Midbrain (tissue), 1 donor: ENCODE results near the gene RBMS1.

Experiments used
- DNase-seq: peaks from one replicate; lab custom pipeline; 2025; lab: John Stamatoyannopoulos, UW

RBMS1 gene, protein sequence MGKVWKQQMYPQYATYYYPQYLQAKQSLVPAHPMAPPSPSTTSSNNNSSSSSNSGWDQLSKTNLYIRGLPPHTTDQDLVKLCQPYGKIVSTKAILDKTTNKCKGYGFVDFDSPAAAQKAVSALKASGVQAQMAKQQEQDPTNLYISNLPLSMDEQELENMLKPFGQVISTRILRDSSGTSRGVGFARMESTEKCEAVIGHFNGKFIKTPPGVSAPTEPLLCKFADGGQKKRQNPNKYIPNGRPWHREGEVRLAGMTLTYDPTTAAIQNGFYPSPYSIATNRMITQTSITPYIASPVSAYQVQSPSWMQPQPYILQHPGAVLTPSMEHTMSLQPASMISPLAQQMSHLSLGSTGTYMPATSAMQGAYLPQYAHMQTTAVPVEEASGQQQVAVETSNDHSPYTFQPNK

DNA sequence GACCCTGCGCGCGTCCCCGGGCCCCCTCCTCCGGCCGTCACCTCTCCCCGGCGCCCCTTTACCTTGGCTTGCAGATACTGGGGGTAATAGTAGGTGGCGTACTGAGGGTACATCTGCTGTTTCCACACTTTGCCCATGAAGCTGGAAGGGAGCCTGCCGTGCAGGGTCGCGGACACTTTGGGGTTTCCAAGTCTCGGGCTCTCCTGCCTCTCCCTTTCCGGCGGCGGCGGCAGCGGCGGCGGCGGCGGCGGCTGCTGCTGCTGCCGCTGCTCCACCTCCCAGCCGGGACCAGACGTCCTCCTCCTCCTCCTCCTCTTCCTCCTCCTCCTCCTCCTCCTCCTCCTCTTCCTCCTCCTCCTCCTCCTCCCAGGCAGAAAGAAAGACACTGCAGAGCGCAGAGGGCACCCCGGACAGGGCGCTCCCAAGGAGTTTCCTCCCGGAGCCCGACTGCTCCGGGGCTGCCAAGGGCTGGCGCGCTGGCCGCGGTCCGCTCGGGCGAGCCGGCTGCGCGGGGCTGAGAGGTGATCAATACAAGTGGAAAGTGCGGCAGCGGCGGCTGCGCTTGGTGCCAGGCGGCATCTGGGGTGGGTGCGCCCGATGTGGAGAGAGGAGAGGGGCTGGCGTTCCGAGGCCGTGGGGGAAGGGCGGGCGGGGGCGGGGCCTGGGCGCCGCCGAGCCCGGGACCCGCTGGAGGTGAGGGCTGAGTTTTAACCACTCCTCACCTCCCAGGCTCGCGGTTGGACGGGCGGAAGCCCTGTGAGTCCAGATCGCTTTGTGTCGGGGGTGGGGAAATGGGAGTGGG, at the start of gene RBMS1:
TSS of gene RBMS1 (minus strand) at position 581 of the 802 bp plus-strand sequence. CDS start at position 137, 444 bp downstream.
- no peak for DNase-seq

DNA sequence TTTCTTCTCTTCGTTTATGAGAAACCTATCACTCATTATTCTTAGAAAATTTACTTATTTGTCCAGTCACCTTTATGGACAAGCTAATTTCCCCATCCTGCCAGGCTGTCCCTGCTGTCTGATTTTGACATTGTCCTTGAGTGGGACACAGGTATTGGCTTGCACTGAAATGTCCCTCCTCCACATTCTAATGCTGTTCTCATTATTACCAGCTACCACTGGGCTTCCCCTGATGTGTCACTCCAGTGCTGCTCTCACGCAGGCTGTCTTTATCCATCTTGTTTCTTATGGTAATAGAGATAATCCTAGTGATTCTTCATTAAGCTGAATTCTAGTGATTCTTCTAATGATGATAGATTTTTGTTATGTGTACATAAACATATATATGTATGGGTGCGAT, 48.1 kb upstream of the RBMS1 start:
- no peak for DNase-seq

DNA sequence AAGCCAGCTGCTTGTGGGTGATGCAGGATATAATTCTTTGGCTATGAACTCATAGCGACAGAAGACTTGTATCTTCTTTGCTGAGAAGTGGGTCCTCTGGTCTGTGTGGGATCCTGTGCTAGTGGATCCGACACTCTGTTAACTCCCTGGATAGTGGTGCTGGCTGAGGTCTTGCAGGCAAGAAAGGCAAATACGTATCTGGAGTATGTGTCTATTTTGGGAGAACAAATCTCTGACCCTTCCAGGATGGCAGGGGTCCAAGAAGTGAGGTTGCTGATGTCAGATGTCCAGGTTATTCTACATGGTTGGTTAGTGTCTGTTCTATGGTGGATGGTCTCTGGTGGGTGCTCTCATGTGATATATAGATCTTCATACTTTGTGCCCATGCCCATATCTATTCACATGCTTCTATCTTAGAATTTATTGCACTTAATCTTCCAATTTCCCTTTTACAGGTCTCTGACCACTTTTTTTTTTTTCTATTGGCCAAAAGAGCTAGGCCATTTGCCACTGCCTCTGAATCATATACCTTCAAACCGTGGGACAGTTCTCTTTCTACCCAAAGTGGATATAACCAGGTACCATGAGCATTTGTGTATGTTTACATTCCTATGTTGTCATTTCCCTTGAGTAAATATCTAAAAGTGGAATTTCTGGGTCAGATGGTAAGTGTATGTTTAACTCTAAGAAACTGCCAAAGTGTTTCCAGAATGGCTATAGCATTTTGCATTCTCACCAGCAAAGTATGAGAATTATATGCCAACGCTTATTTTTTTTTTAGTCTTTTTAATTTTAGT, 45.1 kb upstream of the RBMS1 start:
- no peak for DNase-seq

DNA sequence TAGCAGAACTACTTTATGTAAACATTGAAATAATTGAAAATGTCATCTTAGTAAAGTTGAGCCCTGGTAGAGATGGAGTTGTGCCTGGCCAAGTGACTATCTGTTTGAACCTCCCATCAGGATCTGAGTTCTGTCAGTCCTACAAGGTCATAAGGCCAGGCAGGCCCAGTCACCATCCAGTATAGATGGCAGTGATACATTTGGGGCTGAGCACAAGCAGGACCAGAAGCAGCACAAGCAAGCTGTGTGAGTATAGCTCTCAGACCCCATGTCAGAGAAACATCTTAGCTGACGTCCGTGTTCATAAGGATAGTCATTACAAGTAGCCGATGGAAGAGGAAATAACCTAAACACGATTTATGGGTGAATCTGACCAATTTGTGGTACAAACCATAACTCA, 44.5 kb upstream of the RBMS1 start:
- DNase-seq: no peak

DNA sequence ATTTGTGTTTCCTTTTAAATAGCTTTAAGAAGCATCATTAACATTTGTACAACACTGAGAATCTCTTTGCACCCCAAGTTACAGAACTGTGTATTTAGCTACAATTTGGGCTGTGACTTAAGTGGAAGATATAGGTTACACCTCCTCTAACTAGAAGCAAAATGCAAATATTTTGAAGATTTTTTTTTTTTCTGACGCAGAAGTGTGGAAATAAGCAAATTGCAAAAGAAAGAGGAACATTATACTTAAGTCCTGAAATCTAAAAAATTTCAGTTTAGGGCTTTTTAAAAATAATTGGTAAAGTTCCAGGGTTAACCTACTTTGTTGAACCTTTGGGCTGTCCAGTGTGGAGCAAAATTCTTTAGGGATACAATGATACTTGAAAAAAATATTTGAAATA, 41.4 kb upstream of the RBMS1 start:
- no peak for DNase-seq

DNA sequence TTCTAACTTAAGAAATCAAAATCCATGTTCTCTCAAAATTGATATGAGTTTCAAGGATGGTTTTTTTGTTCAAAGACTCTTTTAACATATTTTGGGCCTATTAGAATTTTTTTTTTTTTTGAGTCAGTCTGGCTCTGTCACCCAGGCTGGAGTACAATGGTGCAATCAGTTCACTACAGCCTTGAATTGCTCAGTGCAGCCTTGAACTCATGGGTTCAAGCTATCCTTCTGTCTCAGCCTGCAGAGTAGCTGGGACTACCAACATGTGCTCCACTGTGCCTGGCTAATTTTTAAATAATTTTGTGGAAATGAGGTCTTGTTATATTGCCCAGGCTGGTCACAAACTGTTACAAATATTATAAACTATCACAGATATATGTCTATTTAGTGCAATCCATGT, 40.6 kb upstream of the RBMS1 start:
- DNase-seq: no peak

DNA sequence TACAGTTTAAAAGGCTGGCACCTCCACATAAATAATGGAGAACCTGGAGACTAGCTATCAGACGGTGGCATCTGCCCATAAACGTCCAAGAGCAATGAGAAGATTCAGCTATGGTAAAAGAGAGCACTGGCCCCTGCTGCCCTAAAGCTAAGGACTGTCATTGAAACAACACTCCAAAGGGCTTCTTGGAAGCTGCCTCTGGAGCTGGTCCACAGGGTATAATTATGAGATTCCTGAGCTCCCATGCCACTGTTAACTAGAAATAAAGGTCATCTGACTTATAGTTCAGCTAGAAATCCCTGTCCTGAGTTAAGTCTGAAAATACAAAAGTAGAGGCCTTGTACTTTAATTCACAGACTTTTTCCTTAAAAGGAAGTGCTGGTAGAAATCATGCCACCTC, 39.9 kb upstream of the RBMS1 start:
- DNase-seq: no peak

DNA sequence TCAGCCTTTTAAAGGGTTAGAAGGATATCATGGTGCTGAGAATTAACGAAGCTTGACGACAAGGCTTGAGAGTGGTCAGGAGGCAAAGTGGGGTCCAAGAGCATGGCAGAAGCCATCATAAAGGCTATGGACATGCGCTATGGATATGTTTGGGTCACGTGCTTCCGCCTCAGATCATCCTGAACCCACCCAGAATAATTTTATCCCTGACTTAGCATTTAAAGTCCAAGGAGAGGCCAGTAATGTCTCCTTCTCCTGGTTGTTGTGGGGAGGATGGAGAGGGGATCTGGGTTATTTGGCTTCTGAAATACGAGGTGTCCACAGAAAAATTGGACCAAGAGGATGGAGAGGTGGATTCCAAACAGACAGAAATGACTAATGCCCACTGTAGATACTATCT, 38.8 kb upstream of the RBMS1 start:
- no peak for DNase-seq

DNA sequence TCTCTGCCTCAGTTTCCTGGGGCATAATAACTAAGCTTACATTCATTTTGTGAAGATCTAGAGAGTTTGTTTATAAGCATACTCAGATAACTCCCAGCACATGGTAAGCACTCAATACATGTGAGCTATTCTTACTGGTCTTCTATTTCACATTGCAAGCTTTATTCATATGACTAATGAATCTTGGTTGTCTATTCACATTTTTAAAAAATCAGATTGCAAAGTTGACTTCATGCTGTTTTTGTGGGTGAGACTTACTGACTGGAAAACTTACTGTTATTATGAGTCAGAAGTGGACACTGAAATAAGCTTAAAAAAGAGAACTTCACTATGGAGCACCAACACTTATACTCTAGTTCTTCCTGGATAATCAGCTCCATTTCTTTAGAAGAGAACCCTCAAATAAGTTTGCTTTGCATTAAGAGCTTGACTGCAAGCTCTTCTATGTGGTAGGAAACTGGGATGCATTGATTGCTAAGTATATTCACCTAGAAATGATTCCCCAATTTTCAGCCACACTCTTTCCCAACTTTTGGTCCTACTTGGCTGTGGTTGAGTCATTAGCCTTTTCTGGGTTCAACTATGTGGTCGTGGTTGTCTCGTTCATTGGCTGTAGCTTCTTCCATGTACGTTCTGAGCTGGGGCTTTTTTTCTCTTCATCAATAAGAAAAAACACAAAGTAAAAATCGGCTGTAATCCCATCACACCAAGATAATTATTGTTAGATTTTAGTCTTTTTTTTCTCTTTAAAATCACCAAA, 29.5 kb upstream of the RBMS1 start:
- DNase-seq: no peak

DNA sequence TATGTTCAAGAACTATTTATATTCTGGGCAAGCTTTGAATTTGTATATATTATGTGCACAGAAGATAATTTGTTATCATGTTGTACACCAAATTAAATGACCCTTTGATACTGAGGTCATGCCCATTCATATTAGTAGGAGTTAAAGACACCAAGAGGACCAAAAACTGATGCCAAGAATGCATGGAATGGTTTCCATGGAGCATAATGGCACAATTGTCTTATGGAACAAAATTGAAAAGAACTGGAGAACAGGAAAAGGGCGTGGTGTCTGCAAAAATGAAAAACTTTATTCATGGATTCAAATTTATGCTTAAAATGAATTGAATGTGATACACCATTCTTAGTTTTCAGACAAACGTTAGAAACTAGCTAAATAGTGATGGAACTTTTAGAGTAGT, 24.1 kb upstream of the RBMS1 start:
- no peak for DNase-seq

DNA sequence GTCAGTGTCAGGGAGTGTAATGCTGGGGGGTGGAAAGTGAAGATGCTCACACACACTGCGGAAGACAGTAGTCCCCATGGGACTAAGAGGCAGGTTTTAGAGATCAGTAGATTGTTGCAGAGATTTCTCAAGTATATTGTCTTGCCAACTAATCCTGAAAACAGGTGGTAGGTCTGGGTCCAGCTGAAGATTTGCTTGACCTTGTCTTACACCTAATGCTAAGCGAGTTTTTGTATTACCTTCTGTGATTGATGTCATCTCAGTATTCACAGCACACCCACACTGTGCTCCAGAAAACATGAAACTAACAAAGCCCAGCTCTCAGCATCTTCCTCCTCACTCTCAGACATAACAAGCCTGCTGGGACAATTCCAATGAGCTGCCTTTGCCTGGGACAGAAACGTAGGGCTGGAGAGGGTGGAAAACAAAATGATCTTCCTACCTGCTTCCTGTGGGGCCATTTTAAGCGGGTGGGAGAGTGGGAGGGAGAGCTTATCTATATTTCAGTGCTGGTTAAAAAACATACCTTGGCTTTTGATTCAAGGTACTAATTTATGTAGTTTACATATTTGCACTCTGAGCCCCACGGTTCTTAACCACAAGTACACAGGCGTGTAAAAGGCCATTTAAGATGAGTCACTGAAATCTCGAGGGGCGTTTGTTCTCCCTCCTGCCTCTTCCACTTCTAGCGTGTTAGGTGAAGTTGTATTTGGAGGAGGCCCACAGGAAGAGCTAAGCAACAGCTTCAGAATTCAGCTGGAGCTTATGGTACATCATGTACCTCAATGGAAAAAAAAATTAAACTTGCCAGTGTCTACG, 23.1 kb upstream of the RBMS1 start:
- no peak for DNase-seq

DNA sequence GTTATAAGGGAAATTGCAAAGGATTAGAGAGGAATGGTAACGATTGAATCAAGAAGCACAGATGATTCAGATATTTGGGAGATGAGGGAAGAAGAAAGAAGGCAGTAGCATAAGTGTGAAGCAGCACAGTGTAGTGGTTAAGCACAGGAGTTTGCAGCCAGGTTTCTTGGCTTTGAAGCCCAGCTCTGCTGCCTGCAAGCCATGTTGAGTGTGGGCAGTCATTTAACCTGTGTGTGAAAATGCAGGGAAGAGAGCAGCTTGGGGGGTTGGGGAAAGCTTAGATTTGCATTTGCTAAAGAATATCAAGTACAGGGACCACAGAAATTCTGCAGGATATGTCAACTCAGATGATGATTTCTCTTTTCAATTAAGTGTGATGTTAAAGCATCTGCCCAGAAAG, 21.5 kb upstream of the RBMS1 start:
- no peak for DNase-seq

DNA sequence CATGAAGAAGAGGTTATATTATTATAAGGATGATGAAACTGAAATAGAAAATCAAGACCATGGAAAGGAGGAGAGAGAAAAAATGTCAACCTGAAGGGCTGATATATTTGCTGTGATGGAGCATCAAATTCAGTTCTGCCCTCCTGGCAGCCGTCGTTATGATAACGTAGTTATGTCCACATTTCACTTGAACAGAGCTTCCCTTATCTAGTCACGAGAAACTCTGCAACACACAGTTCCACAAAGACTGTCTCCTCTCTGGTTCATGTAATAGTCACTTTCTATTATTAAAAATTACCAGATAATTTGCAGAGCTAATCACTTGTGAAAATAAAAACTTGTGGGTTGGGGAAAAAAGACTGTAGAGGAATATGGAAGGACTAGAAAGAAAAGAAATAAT, 19.5 kb upstream of the RBMS1 start:
- no peak for DNase-seq

DNA sequence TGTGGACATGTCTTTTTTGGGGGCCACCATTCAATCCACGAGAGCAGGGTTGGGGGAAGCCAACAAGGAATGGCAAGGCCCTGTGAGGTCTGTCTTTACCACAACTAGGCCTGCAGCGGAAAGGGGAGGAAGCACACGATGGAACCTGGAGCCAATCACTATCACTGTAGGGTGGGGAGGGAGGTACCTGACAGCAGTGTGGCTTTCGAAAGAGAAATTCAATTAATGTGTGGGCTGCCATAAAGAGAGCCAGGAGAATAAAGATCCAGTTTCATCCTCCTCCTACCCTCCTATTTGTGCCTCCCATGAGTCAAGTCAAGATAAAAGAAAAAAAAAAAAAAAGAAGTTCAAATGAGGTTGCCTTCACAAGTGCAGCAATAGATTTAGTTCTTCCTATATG, 18.9 kb upstream of the RBMS1 start:
- no peak for DNase-seq

DNA sequence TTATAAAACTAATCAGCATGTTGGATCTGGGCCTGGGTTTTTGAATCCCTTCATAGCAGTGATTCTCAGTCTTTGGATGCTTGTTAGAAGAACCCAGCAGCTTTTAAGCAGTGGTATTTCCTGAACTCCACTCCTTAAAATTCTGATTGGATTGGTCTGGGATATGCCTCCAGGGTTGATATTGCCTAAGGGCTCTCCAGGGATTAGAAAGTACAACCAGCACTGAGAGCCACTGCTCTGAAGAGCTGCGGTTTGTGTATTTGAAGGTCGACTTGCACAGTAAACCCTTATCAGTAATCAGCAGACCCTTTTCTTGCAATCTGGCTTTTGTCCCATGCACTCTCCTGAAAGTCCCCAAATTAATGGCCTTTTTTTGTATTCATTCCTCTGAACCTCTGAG, 17.0 kb upstream of the RBMS1 start:
- no peak for DNase-seq

DNA sequence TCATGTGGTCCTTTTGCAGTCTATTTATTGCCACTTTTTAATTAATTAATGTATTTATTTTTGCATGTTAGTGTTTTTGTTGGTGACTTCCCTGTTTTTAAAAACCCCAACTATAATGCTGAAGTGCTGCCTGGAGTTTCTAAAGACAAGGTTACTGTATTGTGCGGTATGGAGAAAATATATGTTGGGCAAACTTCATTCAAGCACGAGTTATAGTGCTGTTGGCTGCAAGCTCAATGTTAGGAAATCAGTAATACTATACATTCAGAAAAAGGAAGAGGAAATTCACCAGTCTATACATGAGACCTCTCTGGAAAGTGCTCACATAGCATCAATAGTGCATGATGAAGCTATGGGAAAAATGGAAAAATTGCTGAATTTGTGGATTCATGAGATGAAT, 15.4 kb upstream of the RBMS1 start:
- no peak for DNase-seq

DNA sequence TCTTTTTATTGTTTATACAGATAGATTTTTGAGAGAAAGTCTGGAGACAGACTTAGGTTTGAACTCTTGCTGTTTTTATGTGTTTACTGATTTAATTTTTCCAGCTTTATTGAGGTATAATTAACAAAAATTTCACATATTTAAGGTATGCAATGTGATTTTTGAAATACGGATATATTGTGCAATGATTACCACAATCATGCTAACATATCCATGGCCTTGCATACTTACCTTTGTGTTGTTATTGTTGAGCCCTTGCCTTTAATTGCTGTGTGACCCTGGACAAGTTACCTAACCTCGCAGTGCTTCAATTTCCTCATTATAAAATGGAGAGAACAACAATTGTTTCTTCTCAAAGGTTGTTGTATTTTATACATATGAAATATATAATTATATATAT, 13.9 kb upstream of the RBMS1 start:
- no peak for DNase-seq

DNA sequence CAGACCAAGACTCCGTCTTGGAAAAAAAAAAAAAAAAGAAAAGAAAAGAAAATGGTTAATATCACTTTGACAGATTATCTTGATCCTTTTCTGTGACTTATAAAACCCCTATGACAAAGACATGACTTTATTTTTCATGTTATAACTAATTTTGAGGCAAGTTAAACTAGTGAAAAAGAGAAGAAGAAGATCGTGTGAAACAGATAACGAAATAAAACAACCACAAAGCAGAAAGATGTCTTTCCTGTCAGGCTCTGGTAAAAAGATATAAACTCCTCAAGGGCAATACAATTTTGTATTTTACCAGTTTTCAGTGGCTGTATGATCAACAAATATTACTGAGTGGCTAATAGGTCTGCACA, 13.4 kb upstream of the RBMS1 start:
- no peak for DNase-seq

DNA sequence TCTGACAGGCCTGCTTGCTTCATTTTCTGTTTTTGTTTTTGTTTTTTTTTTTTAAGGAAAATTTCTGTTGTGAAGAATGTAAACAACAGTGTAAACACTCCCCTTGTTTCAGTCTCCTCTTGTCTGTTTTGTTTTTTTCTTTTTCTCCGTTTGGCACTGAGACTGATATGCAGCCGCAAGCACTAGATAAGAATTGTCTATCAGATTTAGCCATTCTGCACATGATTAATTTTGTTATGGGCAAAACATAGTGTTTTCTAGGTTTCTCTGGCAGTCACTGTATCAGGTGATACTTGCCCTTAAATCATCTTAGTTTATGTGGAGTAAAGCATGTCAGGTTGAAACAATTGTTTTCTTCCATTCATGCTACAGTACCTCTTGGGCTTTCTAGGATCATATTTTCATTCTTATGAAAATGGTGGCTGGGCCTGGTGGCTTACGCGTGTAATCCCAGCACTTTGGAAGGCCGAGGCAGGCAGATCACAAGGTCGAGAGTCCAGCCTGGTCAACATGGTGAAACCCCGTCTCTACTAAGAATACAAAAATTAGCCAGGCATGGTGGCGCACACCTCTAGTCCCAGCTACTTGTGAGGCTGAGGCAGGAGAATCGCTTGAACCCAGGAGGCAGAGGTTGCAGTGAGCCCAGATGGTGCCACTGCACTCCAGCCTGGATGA, 12.9 kb upstream of the RBMS1 start:
- DNase-seq: no peak

DNA sequence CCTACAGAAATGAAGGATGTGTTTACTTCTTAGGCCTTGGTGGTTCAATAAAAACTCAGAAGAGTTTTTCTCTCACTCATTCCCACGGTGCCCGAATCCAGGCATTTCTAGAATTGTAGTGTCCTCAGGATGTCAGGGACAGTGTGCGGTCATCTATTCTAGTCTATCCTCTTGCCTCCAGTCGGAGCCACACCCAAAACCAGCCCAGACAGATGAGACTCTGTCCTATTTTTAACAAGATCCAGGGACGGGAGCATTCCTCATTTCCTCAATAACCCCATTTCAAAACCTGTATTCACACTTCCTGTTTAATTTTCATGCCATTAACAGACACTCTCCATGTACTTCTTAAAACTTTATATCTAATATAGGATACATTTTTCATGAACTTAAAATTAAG, 11.6 kb upstream of the RBMS1 start:
- DNase-seq: no peak

DNA sequence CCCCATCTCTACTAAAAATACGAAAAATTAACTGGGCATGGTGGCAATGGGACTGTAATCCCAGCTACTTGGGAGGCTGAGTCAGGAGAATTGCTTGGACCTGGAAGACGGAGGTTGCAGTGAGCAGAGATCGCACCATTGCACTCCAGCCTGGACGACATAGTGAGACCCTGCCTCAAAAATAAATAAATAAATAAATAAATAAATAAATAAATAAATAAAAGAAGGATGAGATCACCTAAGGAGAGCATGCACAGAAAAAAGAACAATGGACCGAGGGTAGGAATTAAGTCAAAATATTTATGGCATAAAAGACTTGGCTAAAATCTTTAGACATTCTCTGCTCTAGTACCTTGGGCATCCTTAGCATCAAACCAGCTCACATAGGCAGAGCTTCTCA, 8.9 kb upstream of the RBMS1 start:
- DNase-seq: no peak
